Testis (tissue), 2 donors: Measurements from ENCODE around the gene AQP6.

Source experiments
- POLR2A ChIP-seq: fragments of 450-650 bp; IDR thresholded peaks from one replicate; pipeline ENCODE4 v1.6.1; 2017; ENCODE audit warnings: antibody characterized with exemption, mild to moderate bottlenecking, moderate library complexity
- TF ChIP-seq, protein P1 (sequence below), 3 experiments: fragments of 450-650 bp in 2 of 3; fragments of 200-600 bp in 1 of 3; sonication (generic) in 1 of 3; IDR thresholded peaks; one replicate each; pipeline ENCODE4 v1.5.1; 2016 to 2019; ENCODE audit warnings: antibody characterized with exemption in 3 of 3, mild to moderate bottlenecking in 2 of 3, moderate library complexity in 1 of 3

DNA sequence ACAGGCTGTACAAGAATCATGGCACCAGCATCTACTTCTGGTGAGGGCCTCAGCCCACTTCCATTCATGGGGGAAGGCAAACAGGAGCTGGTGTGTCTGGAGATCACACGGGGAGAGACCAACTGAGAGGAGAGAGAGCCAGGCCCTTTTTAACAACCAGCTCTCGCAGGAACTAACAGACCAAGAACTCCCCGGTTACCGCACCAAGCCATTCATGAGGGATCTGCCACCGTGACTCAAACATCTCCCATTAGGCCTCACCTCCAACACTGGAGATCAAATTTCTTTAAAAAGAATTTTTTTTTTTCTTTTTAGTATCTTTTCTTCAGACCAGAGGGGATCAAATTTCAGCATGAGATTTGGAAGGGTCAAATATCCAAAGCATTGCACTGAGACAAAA is 39.0 kb upstream of the AQP6 start:
- TF ChIP-seq, protein P1, sequence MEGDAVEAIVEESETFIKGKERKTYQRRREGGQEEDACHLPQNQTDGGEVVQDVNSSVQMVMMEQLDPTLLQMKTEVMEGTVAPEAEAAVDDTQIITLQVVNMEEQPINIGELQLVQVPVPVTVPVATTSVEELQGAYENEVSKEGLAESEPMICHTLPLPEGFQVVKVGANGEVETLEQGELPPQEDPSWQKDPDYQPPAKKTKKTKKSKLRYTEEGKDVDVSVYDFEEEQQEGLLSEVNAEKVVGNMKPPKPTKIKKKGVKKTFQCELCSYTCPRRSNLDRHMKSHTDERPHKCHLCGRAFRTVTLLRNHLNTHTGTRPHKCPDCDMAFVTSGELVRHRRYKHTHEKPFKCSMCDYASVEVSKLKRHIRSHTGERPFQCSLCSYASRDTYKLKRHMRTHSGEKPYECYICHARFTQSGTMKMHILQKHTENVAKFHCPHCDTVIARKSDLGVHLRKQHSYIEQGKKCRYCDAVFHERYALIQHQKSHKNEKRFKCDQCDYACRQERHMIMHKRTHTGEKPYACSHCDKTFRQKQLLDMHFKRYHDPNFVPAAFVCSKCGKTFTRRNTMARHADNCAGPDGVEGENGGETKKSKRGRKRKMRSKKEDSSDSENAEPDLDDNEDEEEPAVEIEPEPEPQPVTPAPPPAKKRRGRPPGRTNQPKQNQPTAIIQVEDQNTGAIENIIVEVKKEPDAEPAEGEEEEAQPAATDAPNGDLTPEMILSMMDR (IDR thresholded peaks at IDR 0.05): no peak
- no peak for TF ChIP-seq POLR2A
